ENCODE data around the gene SLC25A51.
"Not testable (repeated sequence)": the region's sequence is repeated elsewhere in the genome, so short reads cannot be mapped to it uniquely, and the experiment has no call there.

SLC25A51 gene

GRCh38 chr9:37918665-37919170, 14.8 kb upstream of the SLC25A51 start:
- no peak for DNase-seq

GRCh38 chr9:37917801-37918664, 14.1 kb upstream of the SLC25A51 start:
- no peak for DNase-seq

DNA sequence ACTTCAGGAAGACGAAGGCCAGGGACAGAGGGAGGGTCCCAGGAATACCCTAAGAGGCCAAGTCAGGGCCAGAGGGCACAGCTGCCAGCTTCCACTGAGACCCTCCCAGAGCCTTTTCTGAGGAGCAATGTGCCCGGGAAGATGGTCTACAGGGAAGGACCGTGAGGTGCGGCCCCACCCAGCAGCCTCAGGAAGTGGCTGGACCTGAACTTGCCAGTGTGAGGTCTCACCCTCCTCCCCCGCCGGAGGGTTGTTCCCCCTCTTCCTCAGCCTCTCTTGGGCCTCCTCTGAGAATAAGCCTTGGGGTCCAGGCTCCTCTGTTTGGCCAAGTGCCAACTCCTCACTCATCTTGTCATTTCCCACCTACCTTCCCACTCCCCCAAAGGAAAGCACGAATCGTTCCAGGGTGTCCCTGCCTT, 13.4 kb upstream of the SLC25A51 start:
- no peak for DNase-seq

GRCh38 chr9:37916471-37917312, 12.8 kb upstream of the SLC25A51 start:
- DNase-seq, result no peak

DNA sequence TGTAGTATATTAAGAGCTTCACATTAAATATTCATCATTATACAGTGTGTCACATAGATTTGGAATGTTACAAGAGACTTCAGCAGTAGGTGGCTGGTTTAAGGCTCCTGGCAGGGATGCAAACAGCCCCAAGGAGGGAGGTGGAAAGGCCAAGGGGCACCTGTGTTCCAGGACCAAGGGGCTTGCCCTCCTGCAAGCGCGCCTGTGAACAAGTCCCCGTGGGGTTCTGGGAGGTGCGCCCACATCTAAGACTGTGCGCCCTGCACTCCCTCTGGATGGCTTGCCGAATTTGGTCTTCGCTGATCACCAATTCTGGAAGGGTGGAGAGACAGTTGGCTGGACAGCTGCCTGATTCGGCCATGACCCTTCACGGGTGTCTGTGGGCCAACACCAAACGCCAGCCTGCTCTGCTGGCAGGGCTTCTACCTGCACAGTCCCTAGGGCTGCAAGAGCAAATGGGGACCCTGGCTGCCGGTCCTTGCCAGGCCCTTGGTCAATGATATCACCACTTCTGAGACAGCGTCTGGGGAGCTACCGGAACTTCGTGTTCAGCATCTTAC, 12.1 kb upstream of the SLC25A51 start:
- no peak for DNase-seq

DNA sequence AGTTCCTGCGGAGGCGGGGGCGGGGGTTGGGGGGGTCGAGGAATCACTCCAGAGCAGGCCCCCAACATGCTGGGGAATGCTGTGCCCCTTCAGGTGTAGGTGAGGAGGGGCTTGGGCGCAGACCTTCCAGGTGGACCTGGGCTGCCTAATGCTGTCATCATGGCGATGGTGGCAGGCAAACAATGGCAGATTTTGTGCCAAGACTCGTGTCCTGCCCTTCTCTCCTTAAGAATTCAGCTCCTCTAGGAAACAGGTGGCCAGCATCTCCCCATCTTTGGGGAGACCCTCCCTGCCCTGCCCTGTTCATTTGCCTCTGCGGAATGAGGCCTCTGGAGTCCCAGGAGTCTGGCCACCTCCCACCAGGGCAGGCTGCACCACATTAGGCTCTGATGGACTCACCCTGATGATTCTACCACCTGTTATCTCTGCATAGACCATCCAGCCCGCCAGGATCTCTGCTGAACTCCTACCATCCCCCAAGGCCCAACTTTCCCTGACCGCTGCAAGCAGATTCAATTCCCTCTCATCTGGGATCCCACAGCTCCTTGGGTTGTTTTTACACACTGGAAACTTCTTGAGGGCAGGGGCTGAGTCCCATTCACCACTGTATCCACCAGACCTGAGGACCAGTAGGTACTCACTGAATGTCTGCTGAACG, 10.9 kb upstream of the SLC25A51 start:
- no peak for DNase-seq

DNA sequence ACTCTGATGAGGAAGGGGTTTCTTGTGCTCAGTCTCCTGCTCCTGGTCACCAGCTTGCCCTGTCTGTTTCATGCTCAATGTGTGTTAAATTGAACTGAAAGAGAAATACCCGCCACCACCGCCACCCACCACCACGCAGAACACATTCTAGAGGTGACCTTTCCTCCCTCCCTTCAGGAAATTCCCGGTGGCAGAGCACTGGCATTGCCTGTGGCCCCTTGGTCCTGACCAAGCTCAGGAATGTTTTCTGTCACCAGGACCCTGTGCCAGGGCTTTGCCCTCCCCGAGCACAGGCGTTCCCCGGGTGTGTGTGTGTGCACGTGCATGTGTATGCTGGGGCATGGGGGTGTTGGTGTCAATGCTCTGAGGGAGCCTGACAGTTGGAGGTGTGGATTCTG, 10.2 kb upstream of the SLC25A51 start:
- DNase-seq, result no peak

DNA sequence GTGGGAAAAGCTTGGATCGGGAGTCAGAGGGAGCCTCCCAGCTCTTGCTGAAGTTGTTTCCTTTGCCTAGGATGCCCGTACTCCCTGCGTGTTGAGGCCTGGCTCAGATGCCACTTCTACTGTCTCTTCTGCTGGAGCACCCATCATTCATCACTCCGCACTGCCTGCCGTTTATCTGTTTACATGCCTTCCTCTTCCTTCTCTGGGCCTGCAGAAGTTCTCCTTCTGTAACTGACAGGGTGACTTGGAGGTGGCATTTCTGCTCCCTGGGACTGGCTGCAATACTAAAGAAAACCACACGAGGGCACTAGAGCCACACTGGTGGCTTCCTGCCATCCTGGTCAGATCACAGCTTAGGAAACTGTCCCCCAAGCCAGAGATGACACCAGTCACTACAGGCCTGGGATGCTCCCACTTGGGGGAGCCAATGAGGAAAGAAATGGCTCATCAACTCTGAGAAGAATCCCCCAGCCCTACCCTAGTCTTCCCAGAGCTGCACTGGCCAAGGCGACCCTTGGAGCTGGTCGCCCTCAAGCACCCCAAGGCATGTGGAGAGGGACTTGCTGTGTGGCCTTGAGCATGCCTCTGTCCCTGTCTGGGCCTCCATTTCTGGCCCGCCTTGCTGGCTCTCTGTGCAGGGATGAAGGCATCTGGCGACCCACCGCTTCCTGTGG, 9.7 kb upstream of the SLC25A51 start:
- peak; percentile 64 for DNase-seq

DNA sequence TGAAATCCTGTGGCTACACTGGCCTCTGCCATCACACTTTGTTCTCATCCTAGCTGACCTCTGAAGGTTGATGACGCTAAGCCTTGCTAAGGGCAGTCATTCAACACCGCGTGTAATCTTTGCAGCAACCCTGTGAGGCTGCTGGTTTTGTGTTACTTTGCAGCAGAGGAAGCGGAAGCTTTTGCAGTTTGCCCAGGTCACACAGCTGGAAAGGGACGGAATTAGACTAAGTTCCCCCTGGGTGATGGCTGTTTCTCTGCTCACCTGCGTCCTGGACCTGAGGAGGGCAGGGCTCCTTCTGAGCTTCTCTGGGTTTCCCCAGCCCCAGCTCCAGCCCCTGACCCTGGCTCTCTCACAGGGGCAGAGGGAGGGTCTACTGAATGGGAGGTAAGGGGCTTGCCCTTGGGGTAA, 7.3 kb upstream of the SLC25A51 start:
- no peak for DNase-seq

DNA sequence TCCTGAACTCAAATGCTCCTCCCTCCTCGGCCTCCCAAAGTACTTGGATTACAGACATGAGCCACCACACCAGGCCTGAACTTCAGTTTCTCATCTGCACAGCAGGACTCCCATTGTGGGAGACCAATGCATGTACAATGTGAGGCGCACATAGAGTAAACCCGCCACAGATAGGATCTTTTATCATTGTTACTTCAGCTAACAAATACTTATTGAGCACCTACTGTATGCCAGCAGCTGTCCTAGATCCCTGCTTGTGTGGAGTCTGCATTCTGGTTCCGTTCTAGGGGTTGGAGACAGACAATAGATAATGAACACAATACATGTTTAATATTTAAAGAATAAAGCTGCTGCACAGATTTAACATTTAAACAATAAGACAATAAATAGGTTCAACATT, 6.3 kb upstream of the SLC25A51 start:
- no peak for DNase-seq

DNA sequence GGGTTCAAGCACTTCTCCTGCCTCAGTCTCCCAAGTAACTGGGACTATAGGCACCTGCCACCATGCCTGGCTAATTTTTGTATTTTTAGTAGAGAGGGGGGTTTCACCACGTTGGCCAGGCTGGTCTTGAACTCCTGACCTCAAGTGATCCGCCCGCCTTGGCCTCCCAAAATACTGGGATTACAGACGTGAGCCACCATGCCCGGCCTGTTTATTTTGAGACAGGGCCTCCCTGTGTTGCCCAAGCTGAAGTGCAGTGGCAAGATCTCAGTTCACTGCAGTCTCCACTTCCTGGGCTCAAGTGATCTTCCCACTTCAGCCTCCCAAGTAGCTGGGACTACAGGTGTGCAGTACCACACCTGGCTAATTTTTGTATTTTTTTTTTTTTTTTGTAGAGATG, 5.9 kb upstream of the SLC25A51 start:
- not testable (repeated sequence) for DNase-seq

GRCh38 chr9:37909326-37909725, 5.4 kb upstream of the SLC25A51 start:
- no peak for DNase-seq

DNA sequence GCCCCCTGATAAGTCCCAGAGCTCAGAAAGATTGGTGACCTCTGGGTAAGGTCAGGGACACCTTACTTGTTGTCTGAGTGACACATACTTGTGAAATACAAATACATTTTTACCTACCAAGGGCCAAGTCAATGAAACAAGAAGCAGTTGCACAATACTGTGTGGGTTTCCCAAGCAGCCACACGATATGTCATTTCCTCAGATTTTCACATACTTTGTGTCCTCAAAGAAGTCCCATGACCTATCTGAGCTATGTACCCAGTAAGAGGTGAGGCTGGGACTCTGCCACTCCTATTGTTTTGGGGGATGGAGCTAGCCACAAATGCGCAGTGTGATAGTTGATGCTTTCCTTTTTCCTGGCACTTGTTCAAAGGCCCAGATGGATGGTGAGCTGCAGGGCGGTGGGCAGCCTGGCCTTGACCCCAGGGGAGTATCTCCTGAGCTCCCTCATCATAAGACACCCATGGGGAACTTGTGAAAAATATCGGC, 4.8 kb upstream of the SLC25A51 start:
- no peak for DNase-seq

DNA sequence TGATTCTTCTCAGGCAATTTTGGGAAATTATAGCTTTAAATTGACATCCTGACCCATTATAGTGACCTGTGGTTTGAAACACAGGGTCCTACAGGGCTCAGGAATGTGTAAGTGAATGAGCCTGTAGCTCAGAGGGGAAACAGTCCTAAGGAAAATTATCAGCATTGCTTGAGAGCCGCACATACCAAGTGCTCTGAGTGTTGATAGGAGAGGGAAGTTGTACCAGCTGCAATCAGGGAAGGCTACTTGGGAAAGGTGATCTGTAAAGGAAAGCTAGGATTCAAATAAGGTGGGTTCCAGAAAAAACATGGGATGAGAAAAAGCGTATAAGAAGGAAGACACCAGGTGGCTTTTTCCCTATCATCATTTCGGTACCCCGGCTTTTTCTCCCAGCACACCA, 4.4 kb upstream of the SLC25A51 start:
- DNase-seq, result no peak

GRCh38 chr9:37906312-37907239, 2.6 kb upstream of the SLC25A51 start:
- DNase-seq, result no peak

DNA sequence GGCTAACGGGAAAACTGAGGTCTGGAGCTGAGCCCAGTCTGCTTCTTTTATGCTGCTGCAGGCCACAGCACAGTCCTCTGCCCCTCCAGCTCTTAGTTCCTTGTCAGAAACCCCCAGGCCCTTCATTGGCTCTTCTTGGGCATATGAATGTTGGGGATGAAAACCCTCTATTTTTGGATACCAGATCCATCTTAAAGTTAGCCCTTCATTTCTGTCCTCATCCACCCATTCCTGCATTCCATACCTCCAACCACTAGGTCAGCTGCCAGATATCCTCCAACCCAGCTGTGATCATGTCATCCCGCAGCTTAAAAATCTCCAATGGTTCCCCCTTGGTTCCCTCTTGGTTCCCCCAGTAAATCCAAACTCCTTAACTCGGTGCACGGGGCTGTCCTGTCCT, 1.8 kb upstream of the SLC25A51 start:
- DNase-seq, result no peak

DNA sequence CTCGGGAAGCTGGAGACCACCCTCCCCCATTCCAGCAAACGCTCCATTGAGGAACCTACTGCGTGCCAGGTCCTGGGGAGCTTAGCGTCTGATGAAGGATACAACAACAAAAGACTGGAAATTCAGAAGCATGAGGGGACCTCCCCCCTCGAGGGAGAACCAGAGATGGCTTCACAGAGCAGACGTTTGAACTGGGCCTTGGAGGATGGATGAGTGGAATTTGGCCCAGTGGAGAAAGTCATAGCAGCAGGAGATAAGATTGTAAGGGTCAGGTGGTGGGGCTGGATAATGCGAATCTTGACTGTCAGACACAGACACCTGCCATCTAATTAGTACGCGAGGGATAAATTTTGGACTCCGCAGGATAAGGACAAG, 1.2 kb upstream of the SLC25A51 start:
- no peak for DNase-seq

DNA sequence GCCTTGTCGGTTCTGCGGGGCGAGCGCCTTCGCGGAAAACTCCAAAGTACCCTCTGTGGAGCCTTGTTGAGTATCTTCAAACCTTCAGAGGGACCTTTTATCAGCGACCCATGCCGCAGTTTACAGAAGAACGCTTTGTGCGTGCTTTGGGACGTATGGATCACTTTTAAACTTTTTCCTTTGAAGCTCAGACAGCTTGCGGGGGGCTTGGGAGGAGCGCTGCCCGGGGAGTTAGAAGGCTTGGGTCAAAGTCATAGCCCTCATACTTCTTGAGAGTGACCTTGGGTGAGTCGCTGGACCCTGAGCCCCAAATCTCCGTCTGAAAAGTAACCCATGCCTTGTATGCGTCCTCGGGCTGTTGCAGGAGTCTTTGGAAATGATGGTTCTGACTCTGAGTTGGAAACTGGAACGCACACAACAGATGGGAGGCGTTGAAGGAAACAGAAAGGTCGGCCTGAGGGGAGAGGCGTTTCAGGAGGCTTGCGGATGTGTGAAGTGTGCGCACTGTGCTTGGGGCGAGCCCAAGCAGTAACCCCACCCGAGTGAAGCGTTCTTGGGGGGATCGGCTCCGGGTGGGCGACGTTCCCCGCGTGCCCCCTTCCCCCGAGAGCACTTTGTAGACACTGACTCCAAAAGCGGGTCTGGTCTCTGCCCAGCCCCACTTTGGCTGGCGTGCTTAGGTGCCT, 661 bp upstream of the SLC25A51 start:
- DNase-seq, result no peak

- DNase-seq, result no peak
Observed at GRCh38 chr9:37902796-37903646, 906 bp downstream of the SLC25A51 start.

- no peak for DNase-seq
Observed at GRCh38 chr9:37902131-37902530, 1.8 kb downstream of the SLC25A51 start.
